Coronary artery (tissue), 2 donors: ENCODE measurements around the gene SERPINE2.

Source experiments
- DNase-seq: peaks from one replicate; pipeline ENCODE4 v3.0.0-alpha.2; 2017; ENCODE audit warnings: low spot score
- H3K27ac ChIP-seq, 2 donors: fragments of 200-600 bp; sonication (generic); one replicate each; pipeline ENCODE4 v1.5.1; 2016 to 2019
- H3K4me3 ChIP-seq: fragments of 200-600 bp; sonication (generic); 2 replicates; pipeline ENCODE4 v1.5.1; 2016; ENCODE audit warnings: mild to moderate bottlenecking, moderate library complexity
- TF ChIP-seq, protein P1 (sequence below): fragments of 200-600 bp; sonication (generic); IDR thresholded peaks from one replicate; pipeline ENCODE4 v1.5.1; 2019; ENCODE audit warnings: antibody characterized with exemption

Gene SERPINE2

GRCh38 chr2:223991611-223992010 is 47.5 kb downstream of the SERPINE2 start:
- Histone ChIP-seq H3K4me3 (no peak overlapping the region), H3K27ac (no peak overlapping the region)
- no peak for DNase-seq
- TF ChIP-seq, protein P1, sequence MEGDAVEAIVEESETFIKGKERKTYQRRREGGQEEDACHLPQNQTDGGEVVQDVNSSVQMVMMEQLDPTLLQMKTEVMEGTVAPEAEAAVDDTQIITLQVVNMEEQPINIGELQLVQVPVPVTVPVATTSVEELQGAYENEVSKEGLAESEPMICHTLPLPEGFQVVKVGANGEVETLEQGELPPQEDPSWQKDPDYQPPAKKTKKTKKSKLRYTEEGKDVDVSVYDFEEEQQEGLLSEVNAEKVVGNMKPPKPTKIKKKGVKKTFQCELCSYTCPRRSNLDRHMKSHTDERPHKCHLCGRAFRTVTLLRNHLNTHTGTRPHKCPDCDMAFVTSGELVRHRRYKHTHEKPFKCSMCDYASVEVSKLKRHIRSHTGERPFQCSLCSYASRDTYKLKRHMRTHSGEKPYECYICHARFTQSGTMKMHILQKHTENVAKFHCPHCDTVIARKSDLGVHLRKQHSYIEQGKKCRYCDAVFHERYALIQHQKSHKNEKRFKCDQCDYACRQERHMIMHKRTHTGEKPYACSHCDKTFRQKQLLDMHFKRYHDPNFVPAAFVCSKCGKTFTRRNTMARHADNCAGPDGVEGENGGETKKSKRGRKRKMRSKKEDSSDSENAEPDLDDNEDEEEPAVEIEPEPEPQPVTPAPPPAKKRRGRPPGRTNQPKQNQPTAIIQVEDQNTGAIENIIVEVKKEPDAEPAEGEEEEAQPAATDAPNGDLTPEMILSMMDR = no peak

DNA sequence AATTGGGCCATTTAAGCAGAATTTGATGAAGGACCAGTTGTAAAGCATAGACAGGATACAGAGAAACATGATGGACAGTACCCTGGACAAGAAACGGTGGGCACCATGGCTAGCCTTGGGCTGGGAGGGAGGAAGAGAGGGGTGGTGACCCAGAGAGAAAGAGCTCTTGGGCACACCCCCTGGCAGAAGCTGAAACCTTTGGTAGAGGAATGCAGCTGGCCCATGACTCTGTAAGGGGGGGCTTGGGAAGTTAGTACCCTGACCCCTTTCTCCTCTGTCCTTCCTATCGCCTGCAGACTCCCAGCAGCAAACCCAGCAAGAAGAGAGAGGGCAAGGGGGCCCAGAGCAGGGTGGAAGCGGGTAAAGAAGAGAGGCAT is 49.2 kb downstream of the SERPINE2 start:
- H3K27ac ChIP-seq = no peak overlapping the region
- no peak overlapping the region for H3K4me3 ChIP-seq
- TF ChIP-seq, protein P1 = no peak
- no peak for DNase-seq

DNA sequence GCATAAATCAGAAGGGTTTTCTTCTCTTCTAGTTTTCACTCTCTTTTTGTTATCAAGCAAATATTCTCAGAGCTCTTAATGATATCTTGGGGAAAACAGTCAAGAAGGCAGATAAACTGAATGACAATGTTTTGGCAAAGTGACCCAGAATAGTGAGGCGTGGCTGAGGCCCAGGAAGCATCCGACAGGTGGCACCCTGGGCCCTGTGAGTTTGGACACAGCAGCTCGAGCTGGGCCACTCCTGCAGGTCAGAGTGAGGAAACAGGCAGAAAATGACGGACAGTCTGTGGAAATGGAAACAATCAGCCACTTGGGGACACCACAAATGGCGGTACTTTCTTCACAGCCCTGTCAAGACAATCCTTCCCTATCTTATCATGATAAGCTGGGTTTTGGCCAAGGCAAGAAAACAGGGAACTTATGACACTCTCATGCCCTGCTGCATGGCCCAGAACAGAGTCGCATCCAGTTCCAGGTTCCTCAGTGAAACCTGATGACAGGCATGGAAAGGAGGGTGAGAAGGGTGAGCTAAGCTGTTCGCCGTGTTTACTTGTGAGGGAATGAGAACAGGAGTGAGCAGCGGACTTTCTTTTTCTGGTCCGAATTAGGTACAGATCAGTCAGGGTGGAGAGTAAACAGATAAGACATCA is 49.8 kb downstream of the SERPINE2 start:
- no peak for DNase-seq
- TF ChIP-seq, protein P1 = no peak
- Histone ChIP-seq H3K4me3 (no peak overlapping the region), H3K27ac (no peak overlapping the region)

DNA sequence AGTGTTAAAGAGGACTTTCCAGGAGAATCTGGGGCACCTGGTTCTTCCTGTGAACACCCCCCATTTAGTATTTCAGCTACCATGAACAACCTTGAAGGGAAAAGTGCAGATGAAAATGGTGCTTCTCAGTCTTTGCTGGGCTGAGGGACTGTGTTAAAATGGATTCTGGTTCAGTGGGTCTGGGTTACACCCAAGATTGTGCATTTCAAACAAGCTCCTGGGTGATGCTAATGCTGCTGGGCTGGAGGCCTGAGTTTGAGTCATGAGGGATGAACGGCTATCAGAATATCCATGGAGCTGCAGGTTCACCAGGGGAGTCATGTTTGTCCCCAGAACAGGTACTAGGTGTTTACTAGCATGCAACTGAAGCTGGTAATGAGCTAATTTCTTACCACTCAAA is 57.8 kb downstream of the SERPINE2 start:
- TF ChIP-seq, protein P1 = no peak
- DNase-seq = no peak
- Histone ChIP-seq H3K4me3 (no peak overlapping the region), H3K27ac (no peak overlapping the region)

DNA sequence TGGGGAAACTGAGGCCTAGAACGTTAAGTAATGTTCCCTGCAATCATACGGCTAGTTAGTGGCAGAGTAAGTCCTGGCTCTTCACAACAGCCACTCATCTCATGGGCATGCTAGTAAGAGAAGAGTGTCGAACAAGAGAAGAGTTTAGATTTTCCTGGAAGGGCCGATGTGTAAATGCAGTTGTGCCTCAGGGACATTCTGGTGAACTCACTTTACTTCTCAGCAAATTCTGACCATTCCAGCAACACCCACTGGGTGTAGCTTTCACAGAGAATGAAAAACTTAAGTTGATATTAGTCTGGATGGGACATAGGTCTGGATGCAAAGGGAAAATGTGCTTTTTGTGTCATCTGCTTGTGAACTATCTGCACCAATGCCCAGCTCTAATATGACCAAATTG is 58.3 kb downstream of the SERPINE2 start:
- no peak for DNase-seq
- TF ChIP-seq, protein P1 = no peak
- no peak overlapping the region for H3K4me3 ChIP-seq
- H3K27ac ChIP-seq = no peak overlapping the region

DNA sequence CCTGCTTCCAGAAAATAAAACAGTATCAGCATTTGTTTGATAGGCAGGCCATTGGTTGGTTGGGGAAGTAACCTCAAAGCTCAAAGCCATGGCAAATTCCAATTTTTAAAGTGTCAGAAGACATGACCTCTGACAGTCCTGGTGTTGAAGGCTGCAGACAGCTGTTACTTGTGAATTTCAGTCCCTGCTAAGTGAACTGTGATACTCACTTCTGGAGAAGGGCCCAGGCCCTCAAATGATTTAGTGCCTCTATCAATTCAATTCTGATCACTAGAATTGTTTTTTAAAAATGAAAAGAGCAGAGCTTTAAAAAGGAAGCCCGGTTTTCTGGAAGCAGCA is 58.7 kb downstream of the SERPINE2 start:
- no peak overlapping the region for H3K4me3 ChIP-seq
- H3K27ac ChIP-seq = no peak overlapping the region
- TF ChIP-seq, protein P1 = no peak
- no peak for DNase-seq

GRCh38 chr2:223979730-223980396 is 59.2 kb downstream of the SERPINE2 start:
- TF ChIP-seq, protein P1 = no peak
- H3K4me3 ChIP-seq = no peak overlapping the region
- no peak for DNase-seq
- no peak overlapping the region for H3K27ac ChIP-seq
